HCT116 (cell line): Measurements from ENCODE around the gene OSBPL1A.

ENCODE experiments used
- EZH2 ChIP-seq: fragments of 200-600 bp; sonication (generic); IDR thresholded peaks from 2 replicates; pipeline ENCODE4 v1.6.1; 2017; ENCODE audit warnings: antibody characterized with exemption, mixed run types
- EZH2phosphoT487 ChIP-seq: fragments of 200-600 bp; IDR thresholded peaks from 2 replicates; pipeline ENCODE4 v1.6.1; 2018; ENCODE audit warnings: antibody characterized with exemption, borderline replicate concordance
- MAX ChIP-seq: IDR thresholded peaks from 2 replicates; pipeline ENCODE4 v1.6.1; 2012
- POLR2A ChIP-seq: IDR thresholded peaks from 2 replicates; pipeline ENCODE4 v1.7.0; 2011; ENCODE audit warnings: borderline replicate concordance; ENCODE audit not compliant: insufficient read depth, insufficient read length; ENCODE audit errors: extremely low read depth
- POLR2AphosphoS5 ChIP-seq: IDR thresholded peaks from 2 replicates; pipeline ENCODE4 v1.6.1; 2011; ENCODE audit warnings: mild to moderate bottlenecking, low read depth, low read length, moderate library complexity
- SIN3A ChIP-seq: IDR thresholded peaks from 2 replicates; pipeline ENCODE4 v1.6.1; 2012; ENCODE audit warnings: low read depth
- SP1 ChIP-seq: IDR thresholded peaks from 2 replicates; pipeline ENCODE4 v1.6.1; 2012; ENCODE audit warnings: low read depth
- TCF7L2 ChIP-seq: IDR thresholded peaks from 2 replicates; pipeline ENCODE4 v1.7.0; 2011; ENCODE audit warnings: borderline replicate concordance, inconsistent platforms; ENCODE audit not compliant: insufficient read depth, insufficient read length; ENCODE audit errors: extremely low read depth
- YY1 ChIP-seq: IDR thresholded peaks from 2 replicates; pipeline ENCODE4 v1.6.1; 2011; ENCODE audit warnings: low read length, low read depth, moderate library complexity, mild to moderate bottlenecking; ENCODE audit not compliant: insufficient replicate concordance; ENCODE audit errors: extremely low read depth
- ZNF274 ChIP-seq: fragments of 200-500 bp; sonication (Bioruptor generic); IDR thresholded peaks from 2 replicates; pipeline ENCODE4 v1.6.1; 2014; ENCODE audit warnings: mild to moderate bottlenecking, low read depth, low read length, inconsistent platforms
- TF ChIP-seq, protein P1 (sequence below), 3 experiments: fragments of 200-600 bp in 1 of 3; sonication (generic) in 1 of 3; IDR thresholded peaks in 2 of 3; conservative IDR thresholded peaks in 1 of 3; 2 replicates each; pipeline ENCODE4 v1.5.1; 2012 to 2017; ENCODE audit warnings: low read depth in 2 of 3, low read length in 2 of 3, antibody characterized with exemption in 1 of 3, borderline replicate concordance in 1 of 3, control low read depth in 1 of 3, mild to moderate bottlenecking in 1 of 3, mixed read lengths in 1 of 3, mixed run types in 1 of 3, moderate library complexity in 1 of 3; ENCODE audit not compliant: insufficient read depth in 1 of 3

DNA sequence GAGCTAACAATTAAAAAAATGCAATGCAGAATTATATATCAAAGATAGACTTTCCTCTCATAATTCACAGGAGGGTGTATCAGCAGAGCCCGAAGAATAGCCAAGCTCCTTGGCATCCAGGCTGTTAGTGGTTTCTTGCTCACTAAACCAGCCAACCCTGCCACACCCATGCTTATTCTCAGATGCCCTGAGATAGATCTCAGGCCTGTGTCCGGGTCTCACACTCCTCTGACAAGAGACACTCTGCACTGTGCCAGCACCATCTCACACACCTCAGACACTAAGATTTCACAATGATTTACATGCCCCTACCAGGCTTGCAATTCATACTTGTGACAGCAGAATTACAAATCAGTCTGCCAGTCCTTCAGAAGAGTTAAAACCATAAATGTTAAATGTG, 64.5 kb downstream of the OSBPL1A start:
- TF ChIP-seq EZH2 (no peak), POLR2AphosphoS5 (no peak), POLR2A (no peak), SIN3A (no peak), ZNF274 (no peak), SP1 (no peak), TCF7L2 (no peak), YY1 (no peak), EZH2phosphoT487 (no peak), MAX (no peak)
- TF ChIP-seq, protein P1, sequence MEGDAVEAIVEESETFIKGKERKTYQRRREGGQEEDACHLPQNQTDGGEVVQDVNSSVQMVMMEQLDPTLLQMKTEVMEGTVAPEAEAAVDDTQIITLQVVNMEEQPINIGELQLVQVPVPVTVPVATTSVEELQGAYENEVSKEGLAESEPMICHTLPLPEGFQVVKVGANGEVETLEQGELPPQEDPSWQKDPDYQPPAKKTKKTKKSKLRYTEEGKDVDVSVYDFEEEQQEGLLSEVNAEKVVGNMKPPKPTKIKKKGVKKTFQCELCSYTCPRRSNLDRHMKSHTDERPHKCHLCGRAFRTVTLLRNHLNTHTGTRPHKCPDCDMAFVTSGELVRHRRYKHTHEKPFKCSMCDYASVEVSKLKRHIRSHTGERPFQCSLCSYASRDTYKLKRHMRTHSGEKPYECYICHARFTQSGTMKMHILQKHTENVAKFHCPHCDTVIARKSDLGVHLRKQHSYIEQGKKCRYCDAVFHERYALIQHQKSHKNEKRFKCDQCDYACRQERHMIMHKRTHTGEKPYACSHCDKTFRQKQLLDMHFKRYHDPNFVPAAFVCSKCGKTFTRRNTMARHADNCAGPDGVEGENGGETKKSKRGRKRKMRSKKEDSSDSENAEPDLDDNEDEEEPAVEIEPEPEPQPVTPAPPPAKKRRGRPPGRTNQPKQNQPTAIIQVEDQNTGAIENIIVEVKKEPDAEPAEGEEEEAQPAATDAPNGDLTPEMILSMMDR (IDR thresholded peaks at IDR 0.05 in 2 of 3, conservative IDR thresholded peaks at IDR 0.05 in 1 of 3; ENCODE audit: borderline replicate concordance in 1 of 3, insufficient read depth in 1 of 3, low read depth in 2 of 3, low read length in 2 of 3), result no peak
